PC-3 (cell line): ENCODE measurements around the gene COL27A1. TPM values are rescaled to one million over a fixed set of nuclear protein-coding genes. Genes with fewer than 3 reads are reported as not detected.

Experiments used
- ATAC-seq: fragments of 200-7000 bp; cut with Tn5 transposase; 2 replicates; pipeline ENCODE4 v1.9.1; 2020; ENCODE audit warnings: mild to moderate bottlenecking, moderate library complexity
- BruUV-seq: library from RNA; stranded (reverse); fragments of 400-500 nt; replicated peaks from 2 replicates; lab custom pipeline; 2021; lab: Mats Ljungman, UMichigan
- CTCF ChIA-PET: fragments of 300-600 bp; sonication (Branson Sonifier 250); formaldehyde crosslinking; loops from one replicate; lab custom pipeline; 2022; ENCODE audit warnings: antibody characterized with exemption; lab: Charles Lee
- POLR2A ChIA-PET: fragments of 300-600 bp; sonication (Branson Sonifier 250); formaldehyde crosslinking; loops from one replicate; lab custom pipeline; 2022; ENCODE audit warnings: antibody characterized with exemption; ENCODE audit not compliant: unreplicated experiment; lab: Charles Lee
- DNase-seq: peaks from one replicate; pipeline ENCODE4 v3.0.0-alpha.2; 2015
- H2AFZ ChIP-seq: fragments of 300-600 bp; sonication (generic); 2 replicates; pipeline ENCODE4 v1.6.0; 2016; ENCODE audit warnings: antibody characterized with exemption, low read length
- H3F3A ChIP-seq: fragments of 300-600 bp; sonication (generic); one replicate; pipeline ENCODE4 v1.6.0; 2017; ENCODE audit warnings: antibody characterized with exemption, low read length, control low read depth, mild to moderate bottlenecking; ENCODE audit not compliant: unreplicated experiment
- H3K27ac ChIP-seq: fragments of 300-600 bp; sonication (generic); 2 replicates; pipeline ENCODE4 v1.5.1; 2016; ENCODE audit warnings: mild to moderate bottlenecking, low read length
- H3K27me3 ChIP-seq: fragments of 300-600 bp; sonication (generic); 2 replicates; pipeline ENCODE4 v1.6.1; 2016; ENCODE audit warnings: low read length, mixed read lengths
- H3K36me3 ChIP-seq: fragments of 300-600 bp; sonication (generic); 2 replicates; pipeline ENCODE4 v1.6.1; 2016; ENCODE audit warnings: low read depth, mixed run types, low read length, mixed read lengths
- H3K4me1 ChIP-seq: fragments of 300-600 bp; sonication (generic); 2 replicates; pipeline ENCODE4 v1.5.1; 2016; ENCODE audit warnings: low read length; ENCODE audit not compliant: insufficient read depth
- H3K4me2 ChIP-seq: fragments of 300-600 bp; sonication (generic); 2 replicates; pipeline ENCODE4 v1.6.0; 2016; ENCODE audit warnings: low read length
- H3K4me3 ChIP-seq: fragments of 300-600 bp; sonication (generic); 2 replicates; pipeline ENCODE4 v1.5.1; 2016; ENCODE audit warnings: mild to moderate bottlenecking, low read length, mixed read lengths
- H3K79me2 ChIP-seq: fragments of 300-600 bp; sonication (generic); 2 replicates; pipeline ENCODE4 v1.6.1; 2017; ENCODE audit warnings: low read length, mixed read lengths
- H3K9ac ChIP-seq: fragments of 300-600 bp; sonication (generic); 2 replicates; pipeline ENCODE4 v1.6.0; 2016; ENCODE audit warnings: mild to moderate bottlenecking, low read length
- H3K9me2 ChIP-seq: fragments of 300-600 bp; sonication (generic); replicated peaks from 2 replicates; pipeline ENCODE4 v1.6.1; 2016; ENCODE audit warnings: mixed run types, low read length, mixed read lengths
- H3K9me3 ChIP-seq: fragments of 300-600 bp; sonication (generic); 2 replicates; pipeline ENCODE4 v1.6.1; 2016; ENCODE audit warnings: low read length, mixed read lengths
- H4K20me1 ChIP-seq: fragments of 300-600 bp; sonication (generic); 2 replicates; pipeline ENCODE4 v1.6.1; 2016; ENCODE audit warnings: low read length, mixed read lengths
- CTCF ChIP-seq: fragments of 300-600 bp; sonication (generic); conservative IDR thresholded peaks from 2 replicates; pipeline ENCODE4 v1.5.1; 2017; ENCODE audit warnings: antibody characterized with exemption, low read depth, mild to moderate bottlenecking, low read length
- EZH2 ChIP-seq: fragments of 300-600 bp; sonication (generic); IDR thresholded peaks from one replicate; pipeline ENCODE4 v1.6.1; 2017; ENCODE audit warnings: antibody characterized with exemption, mild to moderate bottlenecking, low read length; ENCODE audit not compliant: unreplicated experiment
- EZH2phosphoT487 ChIP-seq: fragments of 300-600 bp; sonication (generic); IDR thresholded peaks from 2 replicates; pipeline ENCODE4 v1.6.1; 2018; ENCODE audit warnings: mild to moderate bottlenecking, antibody characterized with exemption, low read length, borderline replicate concordance
- intact Hi-C: fragments of 100-400 bp; cut with micrococcal nuclease; formaldehyde crosslinking; loops from 2 replicates; pipeline ENCODE4 v1.9.0; 2023
- total RNA-seq: library from RNA; depleted of rRNA; stranded (reverse); fragments of >200 nt; gene quantifications from 2 replicates; pipeline ENCODE4 v1.2.3, GENCODE V29; 2014

Gene COL27A1
- total RNA-seq, 1 experiment from 2014 or later = 4.3 TPM

GRCh38 chr9:114240216-114240615, 84.9 kb downstream of the COL27A1 start:
- Histone ChIP-seq H2AFZ (no peak overlapping the region), H3K36me3 (no peaks in the 10 kb centered on the region), H3K4me3 (no peak overlapping the region), H3F3A (no peaks in the 10 kb centered on the region), H3K4me2 (no peak overlapping the region), H3K9me2 (no peaks in the 10 kb centered on the region), H4K20me1 (no peaks in the 10 kb centered on the region), H3K9me3 (no peaks in the 10 kb centered on the region), H3K9ac (no peak overlapping the region), H3K79me2 (no peaks in the 10 kb centered on the region), H3K27me3 (no peaks in the 10 kb centered on the region), H3K27ac (no peak overlapping the region), H3K4me1 (no peaks in the 10 kb centered on the region)
- intact Hi-C loops = no loop called here
- no peak for ATAC-seq
- ChIA-PET POLR2A (no interaction called here), CTCF (no interaction called here)
- TF ChIP-seq EZH2 = no peak
- no peak for DNase-seq
- BruUV-seq = no TSS peak

GRCh38 chr9:114240647-114241558, 85.6 kb downstream of the COL27A1 start:
- no peak overlapping the region for H3K4me3 ChIP-seq
- no peak overlapping the region for H3K4me2 ChIP-seq
- no peak overlapping the region for H3K27ac ChIP-seq
- intact Hi-C loops = no loop called here
- H3K27me3 ChIP-seq = no peaks in the 10 kb centered on the region
- no peak for TF ChIP-seq EZH2phosphoT487
- TF ChIP-seq EZH2 = no peak
- TF ChIP-seq CTCF = no peak
- H3K79me2 ChIP-seq = no peaks in the 10 kb centered on the region
- H3K36me3 ChIP-seq = no peaks in the 10 kb centered on the region
- H3F3A ChIP-seq = no peaks in the 10 kb centered on the region
- no peak overlapping the region for H2AFZ ChIP-seq
- BruUV-seq = no TSS peak
- DNase-seq (no peak), ATAC-seq (no peak)
- H3K9me3 ChIP-seq = no peaks in the 10 kb centered on the region
- POLR2A ChIA-PET = no interaction called here
- H3K4me1 ChIP-seq = no peaks in the 10 kb centered on the region
- no peaks in the 10 kb centered on the region for H3K9me2 ChIP-seq
- H3K9ac ChIP-seq = no peak overlapping the region
- no peaks in the 10 kb centered on the region for H4K20me1 ChIP-seq
- CTCF ChIA-PET = no interaction called here

GRCh38 chr9:114242837-114243236, 87.5 kb downstream of the COL27A1 start:
- BruUV-seq = no TSS peak
- Histone ChIP-seq H3K79me2 (no peaks in the 10 kb centered on the region), H3K4me3 (no peak overlapping the region), H4K20me1 (no peaks in the 10 kb centered on the region), H3K27me3 (no peaks in the 10 kb centered on the region), H3K9ac (no peak overlapping the region), H2AFZ (no peak overlapping the region), H3F3A (no peaks in the 10 kb centered on the region), H3K9me3 (no peaks in the 10 kb centered on the region), H3K9me2 (no peaks in the 10 kb centered on the region), H3K36me3 (no peaks in the 10 kb centered on the region), H3K4me1 (no peaks in the 10 kb centered on the region), H3K4me2 (no peak overlapping the region), H3K27ac (no peak overlapping the region)
- ChIA-PET POLR2A (no interaction called here), CTCF (no interaction called here)
- intact Hi-C loops = no loop called here
- ATAC-seq = no peak
- no peak for DNase-seq
- TF ChIP-seq EZH2phosphoT487 (no peak), EZH2 (no peak), CTCF (no peak)
